ENCODE data around the gene LGALS9B. TPM values are rescaled to one million over a fixed set of nuclear protein-coding genes. Genes with fewer than 3 reads are reported as not detected.
A peak's percentile ranks its signal among the peaks of the same experiment; 100 is the strongest.
"Not testable (repeated sequence)": the region's sequence is repeated elsewhere in the genome, so short reads cannot be mapped to it uniquely, and the experiment has no call there.

The LGALS9B gene
- total and polyA plus RNA-seq, 2 experiments from 2014 or later, result not detected

DNA sequence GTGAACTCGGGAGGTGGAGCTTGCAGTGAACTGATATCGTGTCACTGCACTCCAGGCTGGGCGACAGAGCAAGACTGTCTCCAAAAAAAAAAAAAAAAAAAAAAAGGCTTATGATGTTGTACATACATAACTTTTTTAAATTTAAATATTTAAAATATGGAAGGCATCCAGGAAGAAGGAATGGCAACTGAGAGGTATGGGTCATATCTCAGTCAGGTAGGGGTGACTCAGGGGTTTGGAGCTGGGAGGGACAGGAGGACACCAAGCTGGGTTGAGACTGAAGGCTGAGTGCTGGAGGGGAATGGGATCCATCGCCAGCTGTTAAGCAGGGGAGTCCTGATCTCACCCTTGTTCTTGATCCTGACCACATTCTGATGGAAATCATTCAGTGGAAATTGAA lies 33.0 kb upstream of the LGALS9B start:
- 97% methylated on average over 4 of the region's 4 CpGs for WGBS (ENCODE audit: low lambda C conversion rate, missing lambda C conversion rate)

DNA sequence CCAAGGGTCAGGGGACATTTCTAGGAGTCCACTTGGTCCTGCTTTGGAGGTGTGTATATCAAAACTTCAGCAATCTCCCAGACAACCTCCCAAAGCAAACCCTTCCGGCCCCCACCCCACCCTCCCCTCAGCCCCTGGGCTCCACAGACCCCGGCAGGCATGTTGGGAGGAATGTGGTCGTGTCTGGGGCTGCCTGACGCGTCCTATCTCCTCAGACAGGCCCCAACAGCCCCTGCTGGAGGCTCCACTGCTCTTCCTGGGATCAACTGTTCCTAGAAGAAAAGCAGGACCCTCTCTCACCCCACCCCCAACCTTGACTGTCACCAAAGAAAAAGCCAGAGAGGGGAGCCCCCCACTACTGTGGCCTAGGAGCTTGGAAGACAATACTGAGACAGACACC lies 28.1 kb upstream of the LGALS9B start:
- H3K4me2 ChIP-seq; H3K27me3 ChIP-seq; H3K4me1 ChIP-seq (ENCODE audit: insufficient read depth); H3K27ac ChIP-seq; H3K9me3 ChIP-seq (ENCODE audit: low read depth); H3K9me2 ChIP-seq (replicated peaks; ENCODE audit: insufficient read depth); DNase-seq (ENCODE audit: low spot score); H3K4me3 ChIP-seq; H3K36me3 ChIP-seq (replicated peaks; ENCODE audit: insufficient read depth, low read depth); H2AFZ ChIP-seq; H3K79me2 ChIP-seq; H4K20me1 ChIP-seq (ENCODE audit: insufficient read depth, poor library complexity, severe bottlenecking): not testable (repeated sequence)
- WGBS (ENCODE audit: low lambda C conversion rate, missing lambda C conversion rate), result 42% methylated on average over 5 of the region's 5 CpGs

More for the DNA sequence above, 33.0 kb upstream of the LGALS9B start:
- H3K4me3 ChIP-seq; H3K79me2 ChIP-seq; H3K9me3 ChIP-seq (ENCODE audit: low read depth); H3K4me2 ChIP-seq; H3K27me3 ChIP-seq; H3K27ac ChIP-seq; H3K4me1 ChIP-seq (ENCODE audit: insufficient read depth); H3K9me2 ChIP-seq (replicated peaks; ENCODE audit: insufficient read depth); H2AFZ ChIP-seq; H4K20me1 ChIP-seq (ENCODE audit: insufficient read depth, poor library complexity, severe bottlenecking); H3K36me3 ChIP-seq (replicated peaks; ENCODE audit: insufficient read depth, low read depth); DNase-seq (ENCODE audit: low spot score): not testable (repeated sequence)

DNA sequence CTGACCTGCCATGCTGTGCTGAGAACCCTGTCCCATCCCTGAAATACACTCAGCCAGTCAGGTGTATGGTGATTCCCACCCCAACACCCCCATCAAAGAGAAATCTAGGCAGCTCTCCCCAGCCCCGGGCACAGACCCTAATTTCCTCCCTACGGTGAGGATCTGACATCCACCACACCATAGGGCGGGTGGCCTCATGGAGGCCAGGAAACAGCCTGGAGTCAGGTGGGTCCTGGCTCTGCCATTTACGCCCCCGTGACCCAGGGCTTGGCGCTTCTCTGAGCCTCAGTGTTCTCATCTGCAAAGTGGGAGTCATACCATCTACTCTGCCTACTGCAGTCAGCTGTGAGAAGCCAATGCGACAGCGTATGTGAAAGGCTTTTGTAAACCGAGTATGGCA lies 27.4 kb upstream of the LGALS9B start:
- not testable (repeated sequence) for H3K9me3 ChIP-seq (ENCODE audit: low read depth); H4K20me1 ChIP-seq (ENCODE audit: insufficient read depth, poor library complexity, severe bottlenecking); H3K4me3 ChIP-seq; H2AFZ ChIP-seq; H3K36me3 ChIP-seq (replicated peaks; ENCODE audit: insufficient read depth, low read depth); H3K27me3 ChIP-seq; H3K9me2 ChIP-seq (replicated peaks; ENCODE audit: insufficient read depth); H3K4me2 ChIP-seq; H3K27ac ChIP-seq; DNase-seq (ENCODE audit: low spot score); H3K79me2 ChIP-seq; H3K4me1 ChIP-seq (ENCODE audit: insufficient read depth)
- WGBS (ENCODE audit: low lambda C conversion rate, missing lambda C conversion rate), result 98% methylated on average over 8 of the region's 9 CpGs

DNA sequence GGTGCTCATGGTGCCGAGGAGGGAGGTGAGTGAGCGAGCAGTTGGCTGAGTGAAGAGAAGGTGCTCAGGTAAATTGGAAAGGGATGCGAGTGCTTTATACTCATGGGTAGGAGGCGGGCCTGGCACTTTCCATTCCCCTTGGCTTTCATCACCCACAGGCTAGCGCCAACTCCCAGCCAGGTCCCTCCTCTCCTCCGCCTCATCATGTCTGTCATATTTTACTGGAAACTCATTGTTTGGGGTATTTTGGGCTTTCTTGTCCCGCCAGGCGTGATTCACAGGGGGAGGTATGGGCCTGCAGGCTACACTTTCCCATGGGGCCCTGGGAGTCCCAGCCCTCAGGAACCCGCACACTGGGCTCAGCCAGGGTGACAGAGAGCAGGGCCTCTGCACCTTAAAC lies 26.8 kb upstream of the LGALS9B start:
- H2AFZ ChIP-seq; H3K79me2 ChIP-seq; H3K27me3 ChIP-seq; H3K27ac ChIP-seq; H3K9me2 ChIP-seq (replicated peaks; ENCODE audit: insufficient read depth); H3K4me1 ChIP-seq (ENCODE audit: insufficient read depth); H3K4me2 ChIP-seq; H3K36me3 ChIP-seq (replicated peaks; ENCODE audit: insufficient read depth, low read depth); H3K9me3 ChIP-seq (ENCODE audit: low read depth); H3K4me3 ChIP-seq; DNase-seq (ENCODE audit: low spot score); H4K20me1 ChIP-seq (ENCODE audit: insufficient read depth, poor library complexity, severe bottlenecking): not testable (repeated sequence)
- WGBS (ENCODE audit: low lambda C conversion rate, missing lambda C conversion rate), result 100% methylated on average over 3 of the region's 9 CpGs

DNA sequence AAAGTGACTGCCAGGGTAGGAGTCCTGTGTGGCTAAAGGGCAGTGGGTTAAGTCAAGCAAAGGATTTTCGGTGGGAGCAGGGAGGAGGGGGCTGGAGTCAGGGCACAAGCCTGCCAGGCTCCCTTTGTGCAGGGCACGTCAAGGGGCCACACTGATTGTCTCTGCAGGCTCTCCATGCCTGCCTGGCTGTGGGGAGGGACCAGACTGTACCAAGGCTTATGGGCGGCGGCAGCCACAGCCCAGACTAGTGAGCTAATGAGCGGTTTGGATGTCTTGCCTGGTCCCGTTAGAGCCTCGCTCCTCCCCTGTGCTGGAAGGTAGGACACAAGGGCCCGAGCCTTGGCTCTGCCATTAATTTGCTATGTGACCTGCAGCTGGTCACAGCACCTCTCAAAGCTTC lies 25.6 kb upstream of the LGALS9B start:
- H2AFZ ChIP-seq; H3K4me1 ChIP-seq (ENCODE audit: insufficient read depth); H3K36me3 ChIP-seq (replicated peaks; ENCODE audit: insufficient read depth, low read depth); H3K4me2 ChIP-seq; H3K4me3 ChIP-seq; H3K27ac ChIP-seq; H3K79me2 ChIP-seq; H3K27me3 ChIP-seq; H4K20me1 ChIP-seq (ENCODE audit: insufficient read depth, poor library complexity, severe bottlenecking); H3K9me2 ChIP-seq (replicated peaks; ENCODE audit: insufficient read depth); DNase-seq (ENCODE audit: low spot score); H3K9me3 ChIP-seq (ENCODE audit: low read depth): not testable (repeated sequence)
- WGBS (ENCODE audit: low lambda C conversion rate, missing lambda C conversion rate), result 86% methylated on average over 4 of the region's 8 CpGs

DNA sequence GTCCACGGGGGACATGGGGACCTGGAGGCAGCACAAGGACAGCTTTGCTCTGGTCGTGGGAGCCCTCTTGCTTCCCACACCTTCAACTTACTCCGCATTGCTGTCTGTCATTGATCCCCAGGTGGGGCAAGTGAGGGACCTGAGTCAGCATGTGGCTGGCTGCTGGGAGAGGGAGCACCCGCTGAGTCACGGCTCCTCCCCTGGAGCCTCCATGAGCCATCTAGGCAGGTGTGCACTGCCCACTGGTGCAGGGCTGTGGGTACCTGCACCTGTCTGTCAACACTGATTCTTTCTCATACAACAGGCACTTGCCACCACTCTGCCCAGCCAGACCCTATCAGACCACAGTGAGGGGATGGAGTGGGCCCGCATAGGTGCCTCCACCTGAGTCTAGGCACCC lies 24.8 kb upstream of the LGALS9B start:
- not testable (repeated sequence) for H3K4me3 ChIP-seq; DNase-seq (ENCODE audit: low spot score); H2AFZ ChIP-seq; H3K9me2 ChIP-seq (replicated peaks; ENCODE audit: insufficient read depth); H4K20me1 ChIP-seq (ENCODE audit: insufficient read depth, poor library complexity, severe bottlenecking); H3K36me3 ChIP-seq (replicated peaks; ENCODE audit: insufficient read depth, low read depth); H3K27me3 ChIP-seq; H3K27ac ChIP-seq; H3K4me1 ChIP-seq (ENCODE audit: insufficient read depth); H3K4me2 ChIP-seq; H3K9me3 ChIP-seq (ENCODE audit: low read depth); H3K79me2 ChIP-seq
- WGBS (ENCODE audit: low lambda C conversion rate, missing lambda C conversion rate), result 88% methylated on average over 3 of the region's 6 CpGs

DNA sequence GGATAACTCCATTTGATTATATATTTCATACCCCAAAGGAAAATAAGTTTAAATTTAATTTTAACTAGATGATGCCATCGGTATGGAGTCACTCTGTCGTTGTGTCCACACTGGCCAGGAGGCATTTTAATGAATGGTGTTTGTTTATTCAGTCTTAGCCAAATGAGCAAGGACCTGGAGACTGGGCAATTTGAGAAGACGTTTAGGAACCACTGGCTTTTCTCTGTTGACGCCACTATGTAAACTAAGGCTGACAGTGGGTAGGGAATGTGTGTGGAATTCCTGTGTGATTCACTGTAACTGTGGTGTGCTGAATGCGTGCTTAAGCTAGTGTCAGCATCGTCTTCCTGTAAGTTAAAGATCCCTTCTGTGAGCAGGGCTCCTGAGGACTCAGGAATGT lies 17.6 kb upstream of the LGALS9B start:
- H3K4me1 ChIP-seq (ENCODE audit: insufficient read depth); H3K27ac ChIP-seq; H3K79me2 ChIP-seq; H3K27me3 ChIP-seq; H3K9me2 ChIP-seq (replicated peaks; ENCODE audit: insufficient read depth); H2AFZ ChIP-seq; H3K36me3 ChIP-seq (replicated peaks; ENCODE audit: insufficient read depth, low read depth); H3K4me3 ChIP-seq; H4K20me1 ChIP-seq (ENCODE audit: insufficient read depth, poor library complexity, severe bottlenecking); H3K9me3 ChIP-seq (ENCODE audit: low read depth): not testable (repeated sequence)
- peak; percentile 5 for DNase-seq (ENCODE audit: low spot score)
- H3K4me2 ChIP-seq, result peak overlapping the region; percentile 43
- WGBS (ENCODE audit: low lambda C conversion rate, missing lambda C conversion rate), result 6% methylated on average over 6 of the region's 6 CpGs

DNA sequence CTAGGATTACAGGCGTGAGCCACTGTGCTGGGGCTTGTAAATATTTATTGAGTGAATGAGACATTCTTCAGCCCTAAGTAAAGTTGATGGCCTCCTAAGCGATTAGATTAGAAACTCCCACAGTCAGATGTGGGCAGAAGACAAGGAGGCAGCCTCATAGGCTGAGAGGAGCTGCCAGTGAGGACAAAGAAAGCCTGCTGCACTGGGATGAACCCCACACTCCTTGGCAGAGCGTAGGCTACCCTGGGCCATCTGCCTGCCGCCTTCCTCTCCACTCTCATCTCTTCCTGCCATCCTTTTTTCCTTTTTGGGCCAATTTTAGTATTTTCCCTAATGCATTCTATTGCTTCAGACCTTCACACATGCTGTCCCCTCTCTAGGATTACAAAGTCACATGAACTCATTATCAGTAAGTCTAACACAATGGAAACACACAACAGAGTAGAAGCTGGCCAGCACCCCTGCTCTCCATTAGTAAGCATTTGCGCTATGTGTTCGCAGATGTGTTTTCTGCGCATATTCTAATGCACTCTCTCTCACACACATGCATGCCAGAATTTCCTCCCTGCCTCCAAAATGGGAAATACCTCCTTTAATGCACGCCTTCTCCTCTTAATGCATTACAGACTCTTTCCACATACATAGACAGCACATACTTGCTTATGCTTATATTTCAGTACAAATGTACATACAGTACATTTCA lies 12.7 kb upstream of the LGALS9B start:
- not testable (repeated sequence) for DNase-seq (ENCODE audit: low spot score)
- WGBS (ENCODE audit: low lambda C conversion rate, missing lambda C conversion rate), result 71% methylated on average over 6 of the region's 8 CpGs

DNA sequence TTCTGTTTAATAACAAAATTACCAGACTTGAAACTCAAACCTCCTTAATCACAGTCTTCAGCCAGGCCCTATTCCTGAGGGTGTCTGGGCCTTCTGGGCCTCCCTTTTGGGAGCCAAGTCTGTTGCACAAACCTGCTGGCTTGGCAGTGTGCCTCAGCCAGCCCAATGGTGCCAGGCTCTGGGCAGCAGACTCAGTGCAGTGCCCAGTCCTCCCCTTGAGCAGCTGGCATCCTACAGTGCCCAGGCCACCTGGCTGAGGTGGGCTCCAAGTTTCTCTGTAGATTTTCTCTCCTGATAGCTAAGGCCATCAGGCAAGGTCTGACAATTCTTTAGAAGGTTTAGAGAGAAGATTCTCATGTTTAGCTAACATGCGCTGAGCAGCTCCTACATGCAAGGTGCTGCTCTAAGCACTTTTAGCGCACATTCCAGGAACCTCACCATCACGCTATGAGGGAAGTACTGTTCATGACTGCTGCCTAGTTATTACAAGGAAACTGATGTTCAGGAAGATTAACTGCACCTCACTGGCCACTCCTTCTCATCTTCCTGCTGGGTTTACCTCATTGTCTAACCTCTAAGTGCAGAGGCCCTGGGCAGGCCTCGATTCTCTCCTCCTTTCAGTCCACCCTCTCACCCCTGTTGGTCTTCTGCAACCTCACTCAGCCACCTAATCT lies 10.2 kb upstream of the LGALS9B start:
- not testable (repeated sequence) for H3K4me3 ChIP-seq; H3K9me2 ChIP-seq (replicated peaks; ENCODE audit: insufficient read depth); H3K4me2 ChIP-seq; H4K20me1 ChIP-seq (ENCODE audit: insufficient read depth, poor library complexity, severe bottlenecking); H3K79me2 ChIP-seq; H2AFZ ChIP-seq; H3K9me3 ChIP-seq (ENCODE audit: low read depth); H3K27ac ChIP-seq; H3K36me3 ChIP-seq (replicated peaks; ENCODE audit: insufficient read depth, low read depth); H3K27me3 ChIP-seq; DNase-seq (ENCODE audit: low spot score); H3K4me1 ChIP-seq (ENCODE audit: insufficient read depth)
- WGBS (ENCODE audit: low lambda C conversion rate, missing lambda C conversion rate), result 100% methylated on average over 3 of the region's 4 CpGs

More for the DNA sequence above, 12.7 kb upstream of the LGALS9B start:
- not testable (repeated sequence) for H3K27me3 ChIP-seq; H3K79me2 ChIP-seq; H3K4me1 ChIP-seq (ENCODE audit: insufficient read depth); H3K9me3 ChIP-seq (ENCODE audit: low read depth); H2AFZ ChIP-seq; H3K36me3 ChIP-seq (replicated peaks; ENCODE audit: insufficient read depth, low read depth); H3K4me2 ChIP-seq; H3K9me2 ChIP-seq (replicated peaks; ENCODE audit: insufficient read depth); H4K20me1 ChIP-seq (ENCODE audit: insufficient read depth, poor library complexity, severe bottlenecking); H3K4me3 ChIP-seq; H3K27ac ChIP-seq
